ENCODE results near the gene GOLGA1.

Gene GOLGA1

GRCh38 chr9:124830593-124830992 lies 110.3 kb downstream of the GOLGA1 start:
- DNase-seq, result no peak

- DNase-seq, result no peak
Observed at GRCh38 chr9:124829334-124829669, 111.6 kb downstream of the GOLGA1 start.

- no peak for DNase-seq
Observed at GRCh38 chr9:124828489-124829333, 112.2 kb downstream of the GOLGA1 start.
